Right lobe of liver (tissue), 4 donors: ENCODE measurements around the gene ERICH6.

ENCODE experiments used
- CTCF ChIP-seq, 4 donors: fragments of 200-600 bp in 3 of 4; fragments of 450-650 bp in 1 of 4; IDR thresholded peaks; one replicate each; pipeline versions ENCODE4 v1.5.1 to v1.8.0; 2016 to 2022; ENCODE audit warnings: antibody characterized with exemption in 4 of 4, mild to moderate bottlenecking in 2 of 4
- POLR2A ChIP-seq: fragments of 450-650 bp; IDR thresholded peaks from one replicate; pipeline ENCODE4 v1.6.1; 2017; ENCODE audit warnings: antibody characterized with exemption, mild to moderate bottlenecking
- donor health status: DM: no; HTN: no; CAD: no.
- donor health status: DM: no; HTN: no; CAD: no.
- donor health status: DM: no; HTN: yes; CAD: no.

DNA sequence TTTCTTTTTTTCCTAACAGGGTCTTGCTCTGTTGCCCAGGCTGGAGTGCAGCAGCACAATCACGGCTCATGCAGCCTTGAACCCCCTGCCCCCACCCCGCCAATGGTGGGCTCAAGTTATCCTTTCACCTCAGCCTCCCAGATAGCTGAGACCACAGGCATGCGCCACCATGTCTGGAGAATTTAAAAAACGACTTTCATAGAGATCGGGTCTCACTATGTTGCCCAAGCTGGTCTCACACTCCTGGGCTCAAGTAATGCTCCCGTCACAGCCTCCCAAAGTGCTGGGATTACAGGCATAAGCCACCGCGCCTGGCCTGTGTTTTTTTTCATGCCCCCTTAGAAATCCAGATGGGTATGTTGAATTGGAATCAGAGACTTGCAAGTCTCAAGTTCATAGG, 40.3 kb downstream of the ERICH6 start:
- TF ChIP-seq CTCF (IDR thresholded peaks at IDR 0.05) (no peak), POLR2A (no peak)
